Fibroblast of pulmonary artery (primary cell): ENCODE data around the gene ATAD3C.
A peak's percentile ranks its signal among the peaks of the same experiment; 100 is the strongest.

Experiments used
- DNase-seq: peaks from one replicate; pipeline ENCODE4 v3.0.0-alpha.2; 2010; ENCODE audit warnings: low read depth
- H3K4me3 ChIP-seq: replicated peaks from 2 replicates; pipeline ENCODE4 v1.5.1; 2011; ENCODE audit warnings: low read depth, mild to moderate bottlenecking, control low read depth, low read length, moderate library complexity
- TF ChIP-seq, protein P1 (sequence below): IDR thresholded peaks from 2 replicates; pipeline ENCODE4 v1.5.1; 2011; ENCODE audit warnings: mild to moderate bottlenecking, control low read depth, low read length, inconsistent platforms; ENCODE audit errors: missing control alignments

The ATAD3C gene

DNA sequence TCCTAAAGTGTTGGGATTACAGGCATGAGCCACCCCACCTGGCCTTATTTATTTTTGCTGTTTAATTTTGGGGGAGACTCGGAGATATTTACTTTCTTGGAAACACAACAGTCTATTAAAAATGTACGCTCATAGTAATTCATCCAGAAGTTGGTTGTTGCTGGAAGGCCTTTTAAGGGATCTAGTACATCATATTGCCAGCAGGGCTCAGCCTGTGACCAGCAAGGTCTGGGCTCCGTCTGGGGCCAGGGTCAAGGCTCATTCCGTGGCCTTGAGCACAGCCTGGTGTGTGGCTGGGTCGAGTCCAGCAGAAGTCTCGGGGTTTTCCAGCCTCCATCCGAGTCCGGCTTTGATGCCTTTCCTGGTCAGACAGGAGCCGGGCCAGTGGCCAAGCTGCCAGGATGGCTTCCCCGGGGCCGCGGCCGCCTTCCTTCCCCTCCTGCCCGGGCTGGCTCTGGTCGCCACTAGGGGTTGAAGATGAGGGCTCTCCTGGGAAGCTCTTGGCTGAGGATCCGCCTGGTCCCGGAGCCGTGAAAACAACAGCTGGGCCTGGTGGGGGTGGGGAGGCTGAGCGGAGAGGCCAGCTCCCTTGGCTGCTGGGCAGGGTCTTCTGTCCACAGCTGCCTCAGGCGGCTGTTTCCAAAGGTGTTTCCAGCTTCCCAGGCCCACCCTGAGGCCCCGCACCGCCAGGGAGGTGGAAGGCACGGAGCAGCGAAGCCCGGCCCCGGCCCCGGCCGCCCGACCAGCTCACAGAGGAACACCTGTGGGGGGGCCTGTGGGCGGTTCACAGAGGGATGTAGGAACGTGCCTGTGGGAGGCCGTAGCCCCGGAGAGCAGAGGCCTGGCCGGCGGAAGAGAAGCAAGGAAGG, 19.1 kb upstream of the ATAD3C start:
- TF ChIP-seq, protein P1, sequence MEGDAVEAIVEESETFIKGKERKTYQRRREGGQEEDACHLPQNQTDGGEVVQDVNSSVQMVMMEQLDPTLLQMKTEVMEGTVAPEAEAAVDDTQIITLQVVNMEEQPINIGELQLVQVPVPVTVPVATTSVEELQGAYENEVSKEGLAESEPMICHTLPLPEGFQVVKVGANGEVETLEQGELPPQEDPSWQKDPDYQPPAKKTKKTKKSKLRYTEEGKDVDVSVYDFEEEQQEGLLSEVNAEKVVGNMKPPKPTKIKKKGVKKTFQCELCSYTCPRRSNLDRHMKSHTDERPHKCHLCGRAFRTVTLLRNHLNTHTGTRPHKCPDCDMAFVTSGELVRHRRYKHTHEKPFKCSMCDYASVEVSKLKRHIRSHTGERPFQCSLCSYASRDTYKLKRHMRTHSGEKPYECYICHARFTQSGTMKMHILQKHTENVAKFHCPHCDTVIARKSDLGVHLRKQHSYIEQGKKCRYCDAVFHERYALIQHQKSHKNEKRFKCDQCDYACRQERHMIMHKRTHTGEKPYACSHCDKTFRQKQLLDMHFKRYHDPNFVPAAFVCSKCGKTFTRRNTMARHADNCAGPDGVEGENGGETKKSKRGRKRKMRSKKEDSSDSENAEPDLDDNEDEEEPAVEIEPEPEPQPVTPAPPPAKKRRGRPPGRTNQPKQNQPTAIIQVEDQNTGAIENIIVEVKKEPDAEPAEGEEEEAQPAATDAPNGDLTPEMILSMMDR, result no peak
- no peak overlapping the region for H3K4me3 ChIP-seq
- DNase-seq, result peak; percentile 83

DNA sequence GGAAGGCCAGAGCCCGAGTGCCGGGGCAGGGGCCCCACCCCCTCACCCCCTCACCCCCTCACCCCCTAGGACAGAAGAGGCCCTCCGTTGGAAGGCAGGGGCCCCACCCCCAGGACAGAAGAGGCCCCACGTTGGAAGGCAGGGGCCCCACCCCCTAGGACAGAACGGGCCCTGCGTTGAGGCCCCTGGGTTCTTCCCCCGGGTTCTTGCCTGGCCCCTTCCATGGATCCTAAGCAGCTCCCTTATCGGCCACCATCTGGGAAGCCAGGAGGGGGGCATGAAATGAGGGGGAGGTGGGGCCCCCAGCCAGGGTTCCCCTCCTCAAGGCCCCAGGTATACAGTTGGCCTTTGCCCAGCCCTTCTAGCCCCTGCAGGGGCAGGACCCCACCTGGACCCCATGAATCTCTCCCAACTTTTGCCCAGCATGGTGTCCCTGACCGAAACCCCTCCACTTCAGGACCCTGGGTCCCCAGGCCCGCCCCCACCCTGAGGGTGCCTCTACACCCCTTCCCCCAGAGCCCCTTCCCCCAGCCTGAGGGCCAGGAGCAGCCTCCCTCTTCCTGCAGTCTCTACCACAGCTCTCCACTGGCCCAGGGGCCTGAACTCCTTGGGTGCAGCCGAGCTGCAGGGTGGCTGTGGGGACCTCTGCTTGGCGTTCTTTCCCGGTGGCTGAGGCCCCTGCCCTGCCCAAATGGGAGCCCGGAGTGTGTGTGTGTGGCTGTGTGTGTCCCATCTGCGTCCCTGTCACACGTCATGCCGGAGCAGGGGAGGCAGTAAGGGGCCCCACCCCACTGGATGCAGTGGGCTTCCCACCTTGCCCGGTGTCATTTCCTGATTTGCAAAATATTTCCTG, 18.3 kb upstream of the ATAD3C start:
- no peak for DNase-seq
- H3K4me3 ChIP-seq, result no peak overlapping the region
- TF ChIP-seq, protein P1, result no peak

DNA sequence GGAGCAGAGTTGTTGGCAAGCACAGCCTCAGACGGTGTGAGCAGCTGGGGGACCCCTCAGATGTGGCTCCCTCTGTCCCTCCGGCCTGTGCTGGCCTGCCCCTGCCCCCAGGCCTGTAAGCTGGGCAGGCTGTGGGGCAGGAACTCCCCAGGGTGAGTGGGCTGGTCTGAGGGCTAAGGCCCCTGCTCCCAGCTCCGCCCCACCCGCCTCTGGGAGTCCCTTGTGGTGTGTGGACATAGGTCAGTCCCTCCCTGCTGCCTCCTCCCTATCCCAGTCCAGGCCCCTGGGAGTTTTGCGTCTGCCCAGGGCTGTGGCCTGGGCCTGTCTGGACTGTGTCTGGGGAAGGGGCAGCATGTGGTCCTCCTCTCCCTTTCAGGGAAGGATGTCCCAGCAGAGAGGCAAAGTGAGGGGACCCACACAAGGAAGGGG, 17.6 kb upstream of the ATAD3C start:
- DNase-seq, result peak; percentile 43
- no peak overlapping the region for H3K4me3 ChIP-seq
- TF ChIP-seq, protein P1, result no peak

DNA sequence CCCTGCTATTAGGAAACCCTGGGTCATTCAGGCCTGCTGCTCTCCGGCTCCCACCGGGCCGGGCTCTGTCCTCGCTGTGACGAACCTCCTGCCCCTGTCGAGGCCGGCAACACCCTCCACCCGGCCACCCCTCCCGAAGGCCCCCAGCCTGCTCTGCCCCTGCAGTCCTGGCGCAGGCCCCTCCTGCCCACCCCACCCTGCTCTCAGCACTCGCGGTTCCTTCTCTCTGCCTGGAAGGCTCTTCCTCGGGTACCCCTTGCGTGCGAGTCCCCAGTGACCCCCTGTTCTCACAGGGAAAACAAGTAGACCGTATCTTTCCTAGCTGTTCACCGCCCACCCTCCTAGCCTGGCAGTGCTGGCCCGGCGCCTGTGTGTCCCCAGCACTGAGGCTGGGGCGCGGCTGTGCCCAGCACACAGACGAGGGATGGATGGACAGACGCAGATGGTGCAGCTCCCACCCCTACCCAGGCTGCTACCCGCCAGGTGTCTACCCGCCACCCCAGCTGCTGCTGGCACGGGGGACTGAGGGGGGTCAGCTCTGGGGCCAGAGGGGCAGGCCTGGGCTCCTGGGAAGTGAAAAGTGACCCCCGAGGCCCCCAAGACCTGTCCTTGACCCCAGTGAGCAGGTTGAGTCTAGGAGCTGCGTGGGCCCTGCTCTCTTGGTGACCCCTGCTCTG, 17.1 kb upstream of the ATAD3C start:
- TF ChIP-seq, protein P1, result no peak
- H3K4me3 ChIP-seq, result no peak overlapping the region
- no peak for DNase-seq

DNA sequence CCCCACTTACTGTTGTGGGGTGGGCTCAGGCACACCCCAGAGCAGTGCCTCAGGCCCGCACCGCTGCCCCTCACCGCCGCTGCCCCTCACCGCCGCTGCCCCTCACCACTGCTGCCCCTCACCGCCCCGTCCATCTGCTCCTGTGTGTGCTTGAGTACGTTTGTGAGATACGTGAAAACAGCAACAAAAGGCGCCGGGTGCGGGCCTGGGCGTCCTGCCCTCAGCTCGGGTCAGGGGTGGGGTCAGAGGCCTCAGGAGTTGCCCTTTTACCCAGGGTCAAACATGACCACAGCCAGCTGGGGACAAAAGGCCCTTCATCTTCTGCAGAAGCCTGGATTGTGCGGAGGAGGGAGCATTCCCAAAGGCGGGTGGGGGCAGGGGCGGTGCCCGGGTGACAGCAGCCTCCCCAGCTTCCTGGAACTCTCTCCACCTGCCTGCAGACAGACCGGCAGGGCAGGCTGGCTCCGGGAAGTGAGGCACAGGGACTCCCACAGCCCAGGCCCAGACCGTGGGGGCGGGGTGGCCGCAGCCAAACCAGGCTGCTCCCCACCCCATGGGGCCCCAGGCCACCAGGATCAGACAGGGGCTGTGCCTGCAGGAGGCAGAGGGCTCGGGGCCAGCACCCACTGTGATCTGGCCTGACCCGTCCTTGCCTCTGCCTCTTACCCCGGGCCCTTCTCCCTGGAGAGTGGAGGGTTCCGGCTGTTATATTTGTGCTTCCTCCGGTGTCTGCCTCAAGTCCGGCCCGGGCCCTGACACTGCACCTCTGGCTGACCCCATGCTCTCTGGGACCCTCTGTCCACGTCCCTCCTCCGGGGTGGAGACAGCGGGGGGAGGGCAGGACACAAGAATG, 16.3 kb upstream of the ATAD3C start:
- no peak for DNase-seq
- TF ChIP-seq, protein P1, result no peak
- no peak overlapping the region for H3K4me3 ChIP-seq

DNA sequence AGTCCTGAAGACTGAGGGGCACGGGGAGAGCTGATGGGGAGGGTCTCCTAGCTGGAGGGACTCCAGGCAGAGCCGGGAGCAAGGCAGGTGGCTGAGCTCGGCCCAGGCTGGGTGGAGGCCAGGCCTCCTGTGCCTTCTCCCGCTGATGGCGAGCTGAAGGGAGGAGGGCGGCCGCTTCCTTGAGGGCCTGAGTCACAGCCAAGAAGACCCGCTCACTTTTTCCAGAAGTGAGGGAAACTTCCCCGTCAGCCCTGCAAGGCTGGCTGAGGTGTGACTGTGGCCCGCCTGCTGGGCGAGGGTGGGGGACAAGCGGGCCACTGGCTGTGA, 15.7 kb upstream of the ATAD3C start:
- peak; percentile 55 for DNase-seq
- no peak overlapping the region for H3K4me3 ChIP-seq
- TF ChIP-seq, protein P1, result no peak
